RWPE1 (cell line): ENCODE data around the gene PRKG2.

Experiments used
- CTCF ChIA-PET: fragments of 350-600 bp; sonication (Branson Sonifier 250); formaldehyde crosslinking; extraction: SDS; loops from one replicate; lab custom pipeline; 2021; lab: Yijun Ruan, JAX
- POLR2A ChIA-PET: fragments of 400-600 bp; formaldehyde crosslinking; extraction: SDS; loops from one replicate; lab custom pipeline; 2020; ENCODE audit warnings: antibody characterized with exemption; ENCODE audit not compliant: low non-redundant PET; lab: Yijun Ruan, JAX
- DNase-seq: peaks from one replicate; pipeline ENCODE4 v3.0.0; 2012; ENCODE audit warnings: low spot score
- H3K27ac ChIP-seq: fragments of 450-650 bp; 2 replicates; pipeline ENCODE4 v1.5.1; 2017
- CTCF ChIP-seq: fragments of 450-650 bp; conservative IDR thresholded peaks from 2 replicates; pipeline ENCODE4 v1.5.1; 2017; ENCODE audit warnings: low read depth, mild to moderate bottlenecking

PRKG2 gene

DNA sequence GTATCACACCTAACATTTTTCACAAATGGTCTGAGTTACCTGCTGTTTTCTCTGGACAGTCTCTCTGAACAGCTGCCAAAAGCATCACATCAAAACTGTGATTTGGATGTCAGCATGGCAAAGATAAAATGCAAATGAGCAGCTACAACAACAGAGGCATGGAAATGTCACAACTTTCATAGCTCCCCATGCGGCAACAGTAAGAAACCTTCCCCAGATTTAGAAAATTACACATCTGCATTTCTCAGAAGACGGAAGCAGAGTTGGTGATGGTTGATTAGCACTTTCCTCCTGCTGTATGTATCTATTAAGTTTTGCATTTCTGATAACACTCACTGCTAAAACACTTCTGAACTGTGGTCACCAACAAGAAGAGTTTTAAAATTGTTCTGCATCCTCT is 9.7 kb downstream of the PRKG2 start:
- DNase-seq, result no peak
- ChIA-PET POLR2A (no interaction called here), CTCF (interaction anchor here (0.7 kb wide), 1 partner anchor 15 kb away, joined by 3 read pairs; no protein-coding TSS in a partner anchor)
- TF ChIP-seq CTCF, result no peak
- no peak overlapping the region for H3K27ac ChIP-seq

DNA sequence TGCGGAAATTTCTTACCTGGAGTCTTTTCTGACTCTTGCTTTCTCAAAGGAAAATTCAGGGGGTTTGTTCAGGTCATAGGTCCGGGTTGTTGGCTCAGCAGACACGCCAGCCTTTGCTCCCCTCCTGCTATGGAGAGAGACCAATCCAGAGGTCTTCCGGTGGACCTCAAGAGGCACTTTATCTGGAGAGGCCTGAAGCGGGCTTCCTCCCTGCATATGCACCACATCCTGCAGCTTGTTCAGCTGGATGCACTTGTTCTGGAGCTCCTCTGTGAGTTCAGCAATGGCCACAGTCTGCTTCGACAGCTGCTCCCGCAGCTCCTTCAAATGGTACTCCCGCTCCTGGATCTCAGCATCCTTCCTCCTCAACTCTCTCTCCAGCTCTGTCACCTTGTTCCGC is 10.5 kb downstream of the PRKG2 start:
- ChIA-PET POLR2A (no interaction called here), CTCF (interaction anchor here (0.6 kb wide), 1 partner anchor 13 kb away, joined by 3 read pairs; no protein-coding TSS in a partner anchor)
- no peak overlapping the region for H3K27ac ChIP-seq
- TF ChIP-seq CTCF, result no peak
- DNase-seq, result no peak

DNA sequence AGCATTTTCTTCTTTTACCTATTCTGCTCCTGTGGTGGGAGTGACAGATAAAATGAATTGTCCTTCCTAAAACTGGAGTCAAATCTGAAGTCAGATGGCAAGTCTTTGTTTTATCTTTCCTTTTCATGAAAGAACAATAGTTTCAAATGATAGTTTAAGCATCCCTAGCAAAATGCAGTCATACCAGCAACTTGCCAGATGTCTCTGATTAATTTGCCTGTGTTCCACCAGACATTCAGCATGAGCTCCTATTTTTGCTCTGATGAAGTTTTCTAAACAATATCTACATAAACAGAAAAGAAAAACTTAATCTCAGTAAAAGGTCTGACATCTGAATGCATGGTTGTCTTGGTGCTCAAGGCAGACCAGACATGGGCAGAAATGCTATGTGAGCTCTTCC is 15.2 kb downstream of the PRKG2 start:
- no peak for TF ChIP-seq CTCF
- H3K27ac ChIP-seq, result no peak overlapping the region
- ChIA-PET POLR2A (no interaction called here), CTCF (interaction anchor here (0.6 kb wide), 1 partner anchor 101 kb away, joined by 3 read pairs; no protein-coding TSS in a partner anchor)
- DNase-seq, result no peak

DNA sequence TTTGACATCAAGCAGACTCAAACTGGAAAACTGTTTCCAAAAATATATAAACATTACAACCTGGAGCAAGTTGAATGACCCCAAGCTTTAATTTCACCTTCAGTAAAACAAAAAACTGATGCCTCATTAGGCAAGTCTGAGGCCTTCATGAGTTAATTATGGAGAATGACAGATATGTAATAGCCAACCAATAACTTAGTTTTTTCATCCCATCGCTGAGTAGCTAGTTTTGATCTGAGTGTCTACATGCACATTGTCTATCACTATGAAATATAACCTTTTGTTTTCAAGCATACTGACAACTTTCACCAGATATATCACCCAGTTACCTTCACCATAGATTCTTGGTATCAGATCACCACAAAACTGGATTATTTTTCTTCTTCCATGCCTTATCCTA is 16.4 kb downstream of the PRKG2 start:
- no peak overlapping the region for H3K27ac ChIP-seq
- DNase-seq, result no peak
- POLR2A ChIA-PET, result no interaction called here
- CTCF ChIA-PET, result no interaction called here
- no peak for TF ChIP-seq CTCF

DNA sequence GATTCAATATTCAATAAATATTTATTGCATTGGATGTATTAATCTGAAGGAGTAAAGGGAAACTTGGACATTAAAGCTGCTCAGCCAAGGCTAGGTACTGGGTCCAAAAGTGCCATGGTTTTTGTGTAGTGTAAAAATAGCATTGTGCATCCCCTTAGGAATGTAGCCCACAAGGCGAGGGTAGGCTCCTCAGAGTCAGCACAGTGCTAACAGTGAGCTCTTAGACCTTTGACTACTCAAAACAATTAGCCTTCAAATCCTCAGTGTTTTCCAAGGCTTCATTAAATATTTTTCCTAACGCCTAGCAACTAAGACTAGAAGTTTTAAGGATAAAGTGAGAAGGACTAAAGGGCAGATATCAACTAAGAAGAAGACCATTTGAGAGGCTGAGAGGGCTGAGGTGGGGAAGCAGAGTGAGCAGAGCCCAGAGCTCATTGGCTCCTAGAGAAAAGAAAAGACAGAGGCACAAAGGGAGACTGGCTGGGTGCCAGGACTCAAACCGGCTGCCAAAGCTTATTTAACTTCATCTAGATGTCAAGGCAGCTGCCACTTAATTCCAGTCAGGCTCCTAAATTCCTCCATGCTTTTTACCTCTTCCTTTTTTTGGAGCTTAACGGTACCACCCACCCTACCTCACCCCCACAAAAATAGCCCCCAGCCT is 17.0 kb downstream of the PRKG2 start:
- ChIA-PET CTCF (no interaction called here), POLR2A (no interaction called here)
- no peak overlapping the region for H3K27ac ChIP-seq
- TF ChIP-seq CTCF, result no peak
- DNase-seq, result no peak

DNA sequence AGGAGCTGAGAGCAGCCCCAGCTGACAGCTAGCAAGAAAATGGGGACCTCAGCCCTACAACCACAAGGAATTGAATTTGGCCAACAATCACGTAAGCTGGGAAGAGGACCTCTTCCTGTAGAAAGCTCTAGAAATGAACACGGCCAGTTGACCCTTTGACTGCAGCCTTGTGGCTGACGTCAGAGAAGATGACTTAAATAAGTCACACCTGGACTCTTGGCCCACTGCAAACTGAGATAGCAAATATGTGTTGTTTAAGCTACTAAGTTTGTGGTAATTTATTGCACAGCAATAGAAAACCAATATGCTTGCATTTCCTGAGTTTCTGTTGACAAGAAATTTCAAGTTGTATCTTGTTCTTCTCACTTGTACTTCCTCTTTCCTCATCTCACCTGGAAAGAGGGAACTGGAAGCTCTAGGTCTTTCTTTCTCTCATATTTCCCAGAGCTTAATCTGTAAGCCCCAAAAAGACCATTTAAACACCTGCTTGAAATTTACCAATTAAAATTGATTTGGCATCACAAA is 18.8 kb downstream of the PRKG2 start:
- TF ChIP-seq CTCF, result no peak
- no peak for DNase-seq
- POLR2A ChIA-PET, result no interaction called here
- no peak overlapping the region for H3K27ac ChIP-seq
- CTCF ChIA-PET, result no interaction called here
